Brain microvascular endothelial cell (primary cell): ENCODE results near the gene NIPBL.
"Not testable (repeated sequence)": the region's sequence is repeated elsewhere in the genome, so short reads cannot be mapped to it uniquely, and the experiment has no call there.

Experiments used
- DNase-seq: peaks from one replicate; pipeline ENCODE4 v3.0.0-alpha.2; 2020
- H3K27ac ChIP-seq: fragments of 250-450 bp; sonication (Bioruptor Pico); 2 replicates; pipeline ENCODE4 v1.5.1; 2020; ENCODE audit warnings: mild to moderate bottlenecking, moderate library complexity
- H3K27me3 ChIP-seq: fragments of 250-450 bp; sonication (Bioruptor Pico); replicated peaks from 2 replicates; pipeline ENCODE4 v1.5.1; 2020; ENCODE audit warnings: mild to moderate bottlenecking
- H3K36me3 ChIP-seq: fragments of 250-450 bp; sonication (Bioruptor Pico); replicated peaks from 2 replicates; pipeline ENCODE4 v1.5.1; 2020; ENCODE audit warnings: mild to moderate bottlenecking
- H3K4me3 ChIP-seq: 2 replicates; pipeline ENCODE4 v1.5.1; 2011; ENCODE audit warnings: low read depth, mild to moderate bottlenecking, control low read depth, low read length, moderate library complexity
- CTCF ChIP-seq: IDR thresholded peaks from 2 replicates; pipeline ENCODE4 v1.5.1; 2011; ENCODE audit warnings: low read depth, mild to moderate bottlenecking, moderate library complexity, low read length, control low read depth, inconsistent platforms; ENCODE audit errors: missing control alignments
- in situ Hi-C: cut with HindIII; loops from 2 replicates; pipeline ENCODE4 v1.10.0; 2017; ENCODE audit warnings: low sequenced_read_pairs, low pct_ligation_motif_present

NIPBL gene

GRCh38 chr5:36900283-36900682 is 23.7 kb downstream of the NIPBL start:
- H3K27me3 ChIP-seq = no peaks in the 10 kb centered on the region
- H3K36me3 ChIP-seq = no peaks in the 10 kb centered on the region
- in situ Hi-C loops = no loop called here
- H3K4me3 ChIP-seq = no peak overlapping the region
- H3K27ac ChIP-seq = no peak overlapping the region
- no peak for TF ChIP-seq CTCF
- DNase-seq = no peak

GRCh38 chr5:36901077-36901476 is 24.5 kb downstream of the NIPBL start:
- in situ Hi-C loops, H3K36me3 ChIP-seq, H3K27ac ChIP-seq, DNase-seq, H3K27me3 ChIP-seq, H3K4me3 ChIP-seq: not testable (repeated sequence)

GRCh38 chr5:36901856-36902255 is 25.3 kb downstream of the NIPBL start:
- Histone ChIP-seq H3K4me3 (no peak overlapping the region), H3K36me3 (no peaks in the 10 kb centered on the region), H3K27ac (no peak overlapping the region), H3K27me3 (no peaks in the 10 kb centered on the region)
- no peak for DNase-seq
- in situ Hi-C loops = no loop called here
- TF ChIP-seq CTCF = no peak

GRCh38 chr5:36902353-36902752 is 25.8 kb downstream of the NIPBL start:
- Histone ChIP-seq H3K27me3 (no peaks in the 10 kb centered on the region), H3K27ac (no peak overlapping the region), H3K4me3 (no peak overlapping the region), H3K36me3 (no peaks in the 10 kb centered on the region)
- in situ Hi-C loops = no loop called here
- DNase-seq = no peak
- TF ChIP-seq CTCF = no peak

GRCh38 chr5:36904677-36905076 is 28.1 kb downstream of the NIPBL start:
- no peak for DNase-seq
- TF ChIP-seq CTCF = no peak
- in situ Hi-C loops = no loop called here
- Histone ChIP-seq H3K27me3 (no peaks in the 10 kb centered on the region), H3K27ac (no peak overlapping the region), H3K4me3 (no peak overlapping the region), H3K36me3 (no peaks in the 10 kb centered on the region)

GRCh38 chr5:36908544-36909260 is 32.1 kb downstream of the NIPBL start:
- DNase-seq = no peak
- no peak overlapping the region for H3K4me3 ChIP-seq
- no peak for TF ChIP-seq CTCF
- no peak overlapping the region for H3K27ac ChIP-seq
- no peaks in the 10 kb centered on the region for H3K27me3 ChIP-seq
- no peaks in the 10 kb centered on the region for H3K36me3 ChIP-seq
- in situ Hi-C loops = no loop called here
